ENCODE results near the gene COPS6.

COPS6 gene

GRCh38 chr7:100101016-100101862 is 12.5 kb downstream of the COPS6 start, which contains the start of the genes AP4M1 and MCM7 (continued):
- TF ChIP-seq, protein P1, sequence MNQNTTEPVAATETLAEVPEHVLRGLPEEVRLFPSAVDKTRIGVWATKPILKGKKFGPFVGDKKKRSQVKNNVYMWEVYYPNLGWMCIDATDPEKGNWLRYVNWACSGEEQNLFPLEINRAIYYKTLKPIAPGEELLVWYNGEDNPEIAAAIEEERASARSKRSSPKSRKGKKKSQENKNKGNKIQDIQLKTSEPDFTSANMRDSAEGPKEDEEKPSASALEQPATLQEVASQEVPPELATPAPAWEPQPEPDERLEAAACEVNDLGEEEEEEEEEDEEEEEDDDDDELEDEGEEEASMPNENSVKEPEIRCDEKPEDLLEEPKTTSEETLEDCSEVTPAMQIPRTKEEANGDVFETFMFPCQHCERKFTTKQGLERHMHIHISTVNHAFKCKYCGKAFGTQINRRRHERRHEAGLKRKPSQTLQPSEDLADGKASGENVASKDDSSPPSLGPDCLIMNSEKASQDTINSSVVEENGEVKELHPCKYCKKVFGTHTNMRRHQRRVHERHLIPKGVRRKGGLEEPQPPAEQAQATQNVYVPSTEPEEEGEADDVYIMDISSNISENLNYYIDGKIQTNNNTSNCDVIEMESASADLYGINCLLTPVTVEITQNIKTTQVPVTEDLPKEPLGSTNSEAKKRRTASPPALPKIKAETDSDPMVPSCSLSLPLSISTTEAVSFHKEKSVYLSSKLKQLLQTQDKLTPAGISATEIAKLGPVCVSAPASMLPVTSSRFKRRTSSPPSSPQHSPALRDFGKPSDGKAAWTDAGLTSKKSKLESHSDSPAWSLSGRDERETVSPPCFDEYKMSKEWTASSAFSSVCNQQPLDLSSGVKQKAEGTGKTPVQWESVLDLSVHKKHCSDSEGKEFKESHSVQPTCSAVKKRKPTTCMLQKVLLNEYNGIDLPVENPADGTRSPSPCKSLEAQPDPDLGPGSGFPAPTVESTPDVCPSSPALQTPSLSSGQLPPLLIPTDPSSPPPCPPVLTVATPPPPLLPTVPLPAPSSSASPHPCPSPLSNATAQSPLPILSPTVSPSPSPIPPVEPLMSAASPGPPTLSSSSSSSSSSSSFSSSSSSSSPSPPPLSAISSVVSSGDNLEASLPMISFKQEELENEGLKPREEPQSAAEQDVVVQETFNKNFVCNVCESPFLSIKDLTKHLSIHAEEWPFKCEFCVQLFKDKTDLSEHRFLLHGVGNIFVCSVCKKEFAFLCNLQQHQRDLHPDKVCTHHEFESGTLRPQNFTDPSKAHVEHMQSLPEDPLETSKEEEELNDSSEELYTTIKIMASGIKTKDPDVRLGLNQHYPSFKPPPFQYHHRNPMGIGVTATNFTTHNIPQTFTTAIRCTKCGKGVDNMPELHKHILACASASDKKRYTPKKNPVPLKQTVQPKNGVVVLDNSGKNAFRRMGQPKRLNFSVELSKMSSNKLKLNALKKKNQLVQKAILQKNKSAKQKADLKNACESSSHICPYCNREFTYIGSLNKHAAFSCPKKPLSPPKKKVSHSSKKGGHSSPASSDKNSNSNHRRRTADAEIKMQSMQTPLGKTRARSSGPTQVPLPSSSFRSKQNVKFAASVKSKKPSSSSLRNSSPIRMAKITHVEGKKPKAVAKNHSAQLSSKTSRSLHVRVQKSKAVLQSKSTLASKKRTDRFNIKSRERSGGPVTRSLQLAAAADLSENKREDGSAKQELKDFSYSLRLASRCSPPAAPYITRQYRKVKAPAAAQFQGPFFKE (tag by site-specific recombination; IDR thresholded peaks at IDR 0.05; ENCODE audit: borderline replicate concordance), result 0 out of 2 replicates have a peak, but pooled peaks have one; percentile 12
- TF ChIP-seq ZNF621 (tag by site-specific recombination; IDR thresholded peaks at IDR 0.05) (no peak), ZFP69B (tag by site-specific recombination; IDR thresholded peaks at IDR 0.05) (no peak; the same call in 1 of the 2 replicates), KLF16 (tag by site-specific recombination; IDR thresholded peaks at IDR 0.05) (no peak), ZFHX2 (tag by site-specific recombination; conservative IDR thresholded peaks at IDR 0.05) (peak; percentile 62), ZNF549 (tag by site-specific recombination; IDR thresholded peaks at IDR 0.05) (no peak), ZNF701 (tag by site-specific recombination; IDR thresholded peaks at IDR 0.05) (no peak), ZNF449 (tag by site-specific recombination; IDR thresholded peaks at IDR 0.05) (peak; percentile 97), ZBTB17 (tag by site-specific recombination; IDR thresholded peaks at IDR 0.05) (no peak), ZNF501 (tag by site-specific recombination; IDR thresholded peaks at IDR 0.05) (peak; percentile 84), ZNF391 (tag by site-specific recombination; IDR thresholded peaks at IDR 0.05; ENCODE audit: borderline replicate concordance, low read depth) (0 out of 2 replicates have a peak, but pooled peaks have one; percentile 36), ZNF530 (tag by site-specific recombination; IDR thresholded peaks at IDR 0.05; ENCODE audit: low read depth) (no peak), GFI1B (tag by site-specific recombination; IDR thresholded peaks at IDR 0.05) (no peak), ZBTB7A (tag by site-specific recombination; IDR thresholded peaks at IDR 0.05; ENCODE audit: low read depth) (peak; percentile 49; the same call in 1 of the 2 replicates), ZNF112 (tag by site-specific recombination; IDR thresholded peaks at IDR 0.05) (no peak), YY2 (tag by site-specific recombination; IDR thresholded peaks at IDR 0.05) (no peak), ZNF521 (tag by site-specific recombination; IDR thresholded peaks at IDR 0.05) (no peak), KLF10 (tag by site-specific recombination; IDR thresholded peaks at IDR 0.05) (peak; percentile 12; the same call in 1 of the 2 replicates), SCRT2 (tag by site-specific recombination; IDR thresholded peaks at IDR 0.05) (peak; percentile 99), ATF2 (tag by site-specific recombination; IDR thresholded peaks at IDR 0.05; ENCODE audit: low read depth) (no peak), ZNF404 (tag by site-specific recombination; IDR thresholded peaks at IDR 0.05) (no peak), ZNF398 (tag by site-specific recombination; IDR thresholded peaks at IDR 0.05) (no peak), ZBTB20 (tag by site-specific recombination; IDR thresholded peaks at IDR 0.05) (peak; percentile 54; the same call in 1 of the 2 replicates), ZNF837 (tag by site-specific recombination; IDR thresholded peaks at IDR 0.05) (0 out of 2 replicates have a peak, but pooled peaks have one; percentile 32)
- TF ChIP-seq, protein P2, sequence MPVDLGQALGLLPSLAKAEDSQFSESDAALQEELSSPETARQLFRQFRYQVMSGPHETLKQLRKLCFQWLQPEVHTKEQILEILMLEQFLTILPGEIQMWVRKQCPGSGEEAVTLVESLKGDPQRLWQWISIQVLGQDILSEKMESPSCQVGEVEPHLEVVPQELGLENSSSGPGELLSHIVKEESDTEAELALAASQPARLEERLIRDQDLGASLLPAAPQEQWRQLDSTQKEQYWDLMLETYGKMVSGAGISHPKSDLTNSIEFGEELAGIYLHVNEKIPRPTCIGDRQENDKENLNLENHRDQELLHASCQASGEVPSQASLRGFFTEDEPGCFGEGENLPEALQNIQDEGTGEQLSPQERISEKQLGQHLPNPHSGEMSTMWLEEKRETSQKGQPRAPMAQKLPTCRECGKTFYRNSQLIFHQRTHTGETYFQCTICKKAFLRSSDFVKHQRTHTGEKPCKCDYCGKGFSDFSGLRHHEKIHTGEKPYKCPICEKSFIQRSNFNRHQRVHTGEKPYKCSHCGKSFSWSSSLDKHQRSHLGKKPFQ (tag by site-specific recombination; IDR thresholded peaks at IDR 0.05), result no peak
- TF ChIP-seq, protein P3, sequence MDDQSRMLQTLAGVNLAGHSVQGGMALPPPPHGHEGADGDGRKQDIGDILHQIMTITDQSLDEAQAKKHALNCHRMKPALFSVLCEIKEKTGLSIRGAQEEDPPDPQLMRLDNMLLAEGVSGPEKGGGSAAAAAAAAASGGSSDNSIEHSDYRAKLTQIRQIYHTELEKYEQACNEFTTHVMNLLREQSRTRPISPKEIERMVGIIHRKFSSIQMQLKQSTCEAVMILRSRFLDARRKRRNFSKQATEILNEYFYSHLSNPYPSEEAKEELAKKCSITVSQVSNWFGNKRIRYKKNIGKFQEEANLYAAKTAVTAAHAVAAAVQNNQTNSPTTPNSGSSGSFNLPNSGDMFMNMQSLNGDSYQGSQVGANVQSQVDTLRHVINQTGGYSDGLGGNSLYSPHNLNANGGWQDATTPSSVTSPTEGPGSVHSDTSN (CRISPR knock-in tag; IDR thresholded peaks at IDR 0.05), result peak; percentile 98

Measured in HEK293 (cell line).